Sigmoid colon (tissue), 7 donors: ENCODE results near the gene TBC1D2B. TPM values are rescaled to one million over a fixed set of nuclear protein-coding genes. Genes with fewer than 3 reads are reported as not detected.

Source experiments
- DNase-seq: peaks from one replicate; pipeline ENCODE4 v3.0.0-alpha.2; 2019
- H3K27ac ChIP-seq, 4 donors: fragments of 200-600 bp; sonication (generic); one replicate each; pipeline ENCODE4 v1.5.1; 2016 to 2019; ENCODE audit warnings: mild to moderate bottlenecking in 1 of 4
- H3K27me3 ChIP-seq, 3 donors: fragments of 200-600 bp; sonication (generic); one replicate each; pipeline ENCODE4 v1.5.1; 2019; ENCODE audit warnings: mild to moderate bottlenecking in 1 of 3
- H3K36me3 ChIP-seq, 4 donors: fragments of 200-600 bp; sonication (generic); one replicate each; pipeline ENCODE4 v1.5.1; 2016 to 2019
- H3K4me1 ChIP-seq, 4 donors: fragments of 200-600 bp; sonication (generic); one replicate each; pipeline ENCODE4 v1.5.1; 2017 to 2019
- H3K4me3 ChIP-seq, 4 donors: fragments of 200-600 bp; sonication (generic); one replicate each; pipeline ENCODE4 v1.5.1; 2017 to 2019; ENCODE audit warnings: mild to moderate bottlenecking in 2 of 4, moderate library complexity in 1 of 4
- H3K9me3 ChIP-seq, 4 donors: fragments of 200-600 bp in 3 of 4; sonication (generic) in 3 of 4; one replicate each; pipeline versions ENCODE4 v1.5.1 to v1.6.1; 2013 to 2019
- EP300 ChIP-seq, 4 donors: sonication (generic); formaldehyde crosslinking; IDR thresholded peaks; one replicate each; pipeline ENCODE4 v1.6.1; 2017; ENCODE audit warnings: antibody characterized with exemption in 4 of 4
- POLR2A ChIP-seq, 2 donors: fragments of 450-650 bp; IDR thresholded peaks; one replicate each; pipeline ENCODE4 v1.6.1; 2016; ENCODE audit warnings: antibody characterized with exemption in 2 of 2, mild to moderate bottlenecking in 2 of 2, moderate library complexity in 2 of 2
- POLR2AphosphoS5 ChIP-seq, 4 donors: sonication (generic); formaldehyde crosslinking; IDR thresholded peaks; one replicate each; pipeline ENCODE4 v1.6.1; 2017; ENCODE audit warnings: antibody characterized with exemption in 4 of 4
- WGBS, 2 donors: extraction: QIAGEN DNeasy Blood & Tissue Kit; methylation state at CpG; one replicate each; pipeline ENCODE4 v1.1.7; 2013; 5-methylcytosine and 5-hydroxymethylcytosine counted together
- intact Hi-C: fragments of 100-400 bp; cut with DNase I; formaldehyde crosslinking; loops from one replicate; pipeline ENCODE4 v1.15.1; 2023
- polyA plus RNA-seq, 3 donors: library from polyadenylated mRNA; stranded (reverse); fragments of 200-250 nt; gene quantifications; one replicate each; pipeline ENCODE4 v1.2.3, GENCODE V29; 2013
- total RNA-seq, 4 donors: library from RNA; depleted of rRNA; stranded (reverse); fragments of >200 nt; gene quantifications; one replicate each; pipeline ENCODE4 v1.1.0, GENCODE V29; 2016
- TF ChIP-seq, protein P1 (sequence below), 4 experiments: fragments of 450-650 bp in 3 of 4; fragments of 200-600 bp in 1 of 4; IDR thresholded peaks; one replicate each; pipeline ENCODE4 v1.5.1; 2016 to 2019; ENCODE audit warnings: antibody characterized with exemption in 4 of 4, mild to moderate bottlenecking in 3 of 4, moderate library complexity in 2 of 4
- donor health status: healthy with polysubstance abuse.
- donor health status: Bipolar disorder and iron deficiency.
- donor health status: healthy.

Gene TBC1D2B
- total and polyA plus RNA-seq, 7 donors = 7.6 to 47.1 (median 29.9) TPM

GRCh38 chr15:78060232-78060631, 17.3 kb downstream of the TBC1D2B start:
- H3K36me3 ChIP-seq = no peaks in the 10 kb centered on the region
- intact Hi-C loops = no loop called here
- TF ChIP-seq POLR2AphosphoS5 (IDR thresholded peaks at IDR 0.05) (no peak), POLR2A (IDR thresholded peaks at IDR 0.05) (no peak), EP300 (IDR thresholded peaks at IDR 0.05) (no peak)
- TF ChIP-seq, protein P1, sequence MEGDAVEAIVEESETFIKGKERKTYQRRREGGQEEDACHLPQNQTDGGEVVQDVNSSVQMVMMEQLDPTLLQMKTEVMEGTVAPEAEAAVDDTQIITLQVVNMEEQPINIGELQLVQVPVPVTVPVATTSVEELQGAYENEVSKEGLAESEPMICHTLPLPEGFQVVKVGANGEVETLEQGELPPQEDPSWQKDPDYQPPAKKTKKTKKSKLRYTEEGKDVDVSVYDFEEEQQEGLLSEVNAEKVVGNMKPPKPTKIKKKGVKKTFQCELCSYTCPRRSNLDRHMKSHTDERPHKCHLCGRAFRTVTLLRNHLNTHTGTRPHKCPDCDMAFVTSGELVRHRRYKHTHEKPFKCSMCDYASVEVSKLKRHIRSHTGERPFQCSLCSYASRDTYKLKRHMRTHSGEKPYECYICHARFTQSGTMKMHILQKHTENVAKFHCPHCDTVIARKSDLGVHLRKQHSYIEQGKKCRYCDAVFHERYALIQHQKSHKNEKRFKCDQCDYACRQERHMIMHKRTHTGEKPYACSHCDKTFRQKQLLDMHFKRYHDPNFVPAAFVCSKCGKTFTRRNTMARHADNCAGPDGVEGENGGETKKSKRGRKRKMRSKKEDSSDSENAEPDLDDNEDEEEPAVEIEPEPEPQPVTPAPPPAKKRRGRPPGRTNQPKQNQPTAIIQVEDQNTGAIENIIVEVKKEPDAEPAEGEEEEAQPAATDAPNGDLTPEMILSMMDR (IDR thresholded peaks at IDR 0.05) = no peak
- peak overlapping the region in 3 of 4 donors; percentile 35 to 66 (median 43) for H3K27ac ChIP-seq
- 86 to 89% methylated on average over 5 of the region's 5 CpGs for WGBS, 2 donors
- H3K4me3 ChIP-seq = no peak overlapping the region
- peaks cover 0 to 84% (median 74%) of the 10 kb centered on the region in 4 donors for H3K4me1 ChIP-seq
- H3K9me3 ChIP-seq = no peaks in the 10 kb centered on the region
- H3K27me3 ChIP-seq = no peaks in the 10 kb centered on the region
- DNase-seq = no peak

DNA sequence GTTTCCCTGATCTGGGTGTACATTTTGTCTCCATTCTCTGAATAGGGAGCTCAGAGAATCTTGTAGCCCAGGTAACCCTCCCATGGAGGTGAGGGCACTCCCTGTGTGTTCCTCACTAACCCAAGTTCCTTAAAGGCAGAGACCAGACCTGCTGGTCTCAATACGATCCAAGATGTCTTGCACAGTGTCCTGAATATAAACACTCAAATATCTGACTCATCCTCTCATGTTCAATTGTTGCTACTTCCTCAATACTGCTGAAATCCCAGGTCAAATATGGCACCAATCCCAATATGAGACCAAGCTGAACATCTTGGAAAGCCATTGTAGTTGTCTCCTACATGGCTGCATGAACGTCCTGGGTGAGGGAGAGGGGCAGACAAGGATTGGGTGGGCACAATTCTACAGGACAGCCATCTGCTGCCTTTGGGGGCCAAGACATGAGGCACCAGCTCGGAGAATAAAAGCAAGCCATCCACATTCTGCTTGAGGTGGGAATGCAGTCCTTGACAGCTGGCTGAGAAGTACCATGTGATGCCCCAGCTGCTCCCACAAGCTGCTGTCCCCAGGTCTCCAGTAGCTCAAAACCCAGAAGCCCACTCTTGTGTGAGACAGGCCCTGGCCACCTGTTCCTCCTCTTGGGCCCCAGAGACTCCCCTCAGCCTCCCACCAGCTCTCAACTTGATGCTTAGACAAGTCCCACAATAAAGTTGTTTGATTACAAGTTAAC, 18.2 kb downstream of the TBC1D2B start:
- no peaks in the 10 kb centered on the region for H3K9me3 ChIP-seq
- 63 to 65% methylated on average over 3 of the region's 3 CpGs for WGBS, 2 donors
- intact Hi-C loops = no loop called here
- no peak for DNase-seq
- H3K27me3 ChIP-seq = no peaks in the 10 kb centered on the region
- TF ChIP-seq POLR2AphosphoS5 (IDR thresholded peaks at IDR 0.05) (no peak), EP300 (IDR thresholded peaks at IDR 0.05) (no peak), POLR2A (IDR thresholded peaks at IDR 0.05) (no peak)
- TF ChIP-seq, protein P1 (IDR thresholded peaks at IDR 0.05) = no peak
- H3K36me3 ChIP-seq = no peaks in the 10 kb centered on the region
- peaks cover 0 to 75% (median 65%) of the 10 kb centered on the region in 4 donors for H3K4me1 ChIP-seq
- no peak overlapping the region for H3K4me3 ChIP-seq
- peak overlapping the region in 3 of 4 donors; percentile 35 to 66 (median 47) for H3K27ac ChIP-seq

- DNase-seq = no peak
- intact Hi-C loops = no loop called here
- 89% methylated on average over 10 of the region's 10 CpGs for WGBS, 2 donors
- Histone ChIP-seq H3K4me3 (no peak overlapping the region), H3K9me3 (no peaks in the 10 kb centered on the region), H3K36me3 (peaks cover 0 to 5% (median 3%) of the 10 kb centered on the region in 4 donors), H3K4me1 (peaks cover 0 to 67% (median 57%) of the 10 kb centered on the region in 4 donors), H3K27me3 (no peaks in the 10 kb centered on the region), H3K27ac (peak overlapping the region in 3 of 4 donors; percentile 10 to 66 (median 47))
- TF ChIP-seq, protein P1 (IDR thresholded peaks at IDR 0.05) = no peak
These were observed 19.0 kb downstream of the TBC1D2B start for GRCh38 chr15:78058401-78058935.

DNA sequence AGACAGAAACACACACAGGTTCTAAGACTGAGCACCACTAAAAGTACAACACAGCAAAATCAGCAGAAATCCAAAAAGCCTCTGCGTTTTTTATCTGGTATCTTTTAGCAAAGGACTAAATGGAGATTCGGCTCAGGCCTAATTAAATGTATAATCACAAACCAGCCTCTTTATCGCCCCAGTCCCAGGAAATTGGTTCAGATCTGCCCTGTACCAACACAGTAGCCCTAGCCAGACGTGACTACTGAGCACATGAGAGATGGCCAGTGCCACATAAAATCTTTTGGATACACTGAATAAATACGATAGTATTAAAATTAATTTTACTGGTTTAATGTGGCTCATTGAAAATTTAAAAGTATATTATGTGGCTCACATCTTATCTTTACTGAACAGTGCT, 19.7 kb downstream of the TBC1D2B start:
- no peaks in the 10 kb centered on the region for H3K9me3 ChIP-seq
- DNase-seq = no peak
- intact Hi-C loops = no loop called here
- peaks cover 0 to 63% (median 55%) of the 10 kb centered on the region in 4 donors for H3K4me1 ChIP-seq
- no peaks in the 10 kb centered on the region for H3K27me3 ChIP-seq
- no peak overlapping the region for H3K4me3 ChIP-seq
- H3K27ac ChIP-seq = peak overlapping the region; percentile 12 to 66 (median 32)
- WGBS, 2 donors = 93 to 94% methylated on average over 5 of the region's 5 CpGs
- H3K36me3 ChIP-seq = peaks cover 0 to 10% (median 8%) of the 10 kb centered on the region in 4 donors
- no peak for TF ChIP-seq POLR2AphosphoS5 (IDR thresholded peaks at IDR 0.05)
- no peak for TF ChIP-seq POLR2A (IDR thresholded peaks at IDR 0.05)
- TF ChIP-seq, protein P1 (IDR thresholded peaks at IDR 0.05) = no peak
- no peak for TF ChIP-seq EP300 (IDR thresholded peaks at IDR 0.05)
